Kidney epithelial cell (primary cell): ENCODE results near the gene PLSCR3. TPM values are rescaled to one million over a fixed set of nuclear protein-coding genes. Genes with fewer than 3 reads are reported as not detected.

Source experiments
- DNase-seq: peaks from one replicate; pipeline ENCODE4 v3.0.0-alpha.2; 2010; ENCODE audit warnings: low read depth
- H3K27me3 ChIP-seq: 2 replicates; pipeline ENCODE4 v1.6.0; 2011; ENCODE audit warnings: low read length; ENCODE audit not compliant: control insufficient read depth, insufficient read depth
- H3K36me3 ChIP-seq: 2 replicates; pipeline ENCODE4 v1.5.1; 2011; ENCODE audit warnings: low read length; ENCODE audit not compliant: control insufficient read depth, insufficient read depth
- H3K4me3 ChIP-seq: 2 replicates; pipeline ENCODE4 v1.5.1; 2011; ENCODE audit warnings: low read depth, mild to moderate bottlenecking, control low read depth, low read length
- CTCF ChIP-seq: IDR thresholded peaks from 2 replicates; pipeline ENCODE4 v1.5.1; 2011; ENCODE audit warnings: mild to moderate bottlenecking, moderate library complexity, low read length, control low read depth, inconsistent platforms; ENCODE audit not compliant: insufficient read depth, poor library complexity, severe bottlenecking
- total RNA-seq: library from RNA; depleted of rRNA; stranded (reverse); fragments of >200 nt; gene quantifications from 2 replicates; pipeline ENCODE4 v1.2.3, GENCODE V29; 2015

The PLSCR3 gene
- total RNA-seq, 1 donor from 2014 or later: 61.8 TPM

GRCh38 chr17:7343250-7343649 is 51.1 kb downstream of the PLSCR3 start:
- DNase-seq: no peak
- H3K27me3 ChIP-seq: peaks cover 13% of the 10 kb centered on the region
- H3K4me3 ChIP-seq: no peak overlapping the region
- H3K36me3 ChIP-seq: no peaks in the 10 kb centered on the region
- no peak for TF ChIP-seq CTCF

- peaks cover 13% of the 10 kb centered on the region for H3K27me3 ChIP-seq
- H3K36me3 ChIP-seq: no peaks in the 10 kb centered on the region
- DNase-seq: no peak
- TF ChIP-seq CTCF: no peak
- H3K4me3 ChIP-seq: no peak overlapping the region
These were observed 52.5 kb downstream of the PLSCR3 start for GRCh38 chr17:7341842-7342241.

- DNase-seq: no peak
- TF ChIP-seq CTCF: no peak
- Histone ChIP-seq H3K4me3 (no peak overlapping the region), H3K27me3 (peaks cover 13% of the 10 kb centered on the region), H3K36me3 (no peaks in the 10 kb centered on the region)
These were observed 54.1 kb downstream of the PLSCR3 start for GRCh38 chr17:7340179-7340578.

Other genes starting within 250 kb of the PLSCR3 start
- 6.9 and 9.0 TPM in 2 replicates for gene ASGR1, start 215.2 kb downstream of the PLSCR3 start, total RNA-seq
- 6.1 and 12.9 TPM in 2 replicates for gene DLG4, start 174.7 kb downstream of the PLSCR3 start, total RNA-seq
- gene ACADVL, start 174.6 kb downstream of the PLSCR3 start, total RNA-seq: 219 and 344 TPM in 2 replicates
- gene DVL2, start 160.0 kb downstream of the PLSCR3 start, total RNA-seq: 57.1 and 69.8 TPM in 2 replicates
- gene PHF23, start 155.1 kb downstream of the PLSCR3 start, total RNA-seq: 41.3 and 53.3 TPM in 2 replicates
- 277 and 595 TPM in 2 replicates for gene GABARAP, start 152.1 kb downstream of the PLSCR3 start, total RNA-seq
- gene CTDNEP1, start 142.8 kb downstream of the PLSCR3 start, total RNA-seq: 96.0 and 97.1 TPM in 2 replicates
- gene ELP5, start 142.3 kb downstream of the PLSCR3 start, total RNA-seq: 20.8 and 29.0 TPM in 2 replicates
- gene CLDN7, start 132.0 kb downstream of the PLSCR3 start, total RNA-seq: 248 and 250 TPM in 2 replicates
- 0.38 and 1.1 TPM in 2 replicates for gene SLC2A4, start 112.8 kb downstream of the PLSCR3 start, total RNA-seq
- gene YBX2, start 99.9 kb downstream of the PLSCR3 start, total RNA-seq: 0.08 and 0.48 TPM in 2 replicates
- gene EIF5A, start 86.9 kb downstream of the PLSCR3 start, total RNA-seq: 460 and 490 TPM in 2 replicates
- gene GPS2, start 79.2 kb downstream of the PLSCR3 start, total RNA-seq: 73.5 and 76.0 TPM in 2 replicates
- 16.3 and 29.9 TPM in 2 replicates for gene NEURL4, start 65.2 kb downstream of the PLSCR3 start, total RNA-seq
- 0.14 and 3.6 TPM in 2 replicates for gene ACAP1, start 58.0 kb downstream of the PLSCR3 start, total RNA-seq
- gene KCTD11, start 42.4 kb downstream of the PLSCR3 start, total RNA-seq: 14.9 and 15.5 TPM in 2 replicates
- not detected in 2 replicates for gene TMEM95, start 39.4 kb downstream of the PLSCR3 start, total RNA-seq
- 4.0 and 13.3 TPM in 2 replicates for gene TNK1, start 13.4 kb downstream of the PLSCR3 start, total RNA-seq
- gene TMEM256, start 9.6 kb upstream of the PLSCR3 start, total RNA-seq: 66.9 and 77.1 TPM in 2 replicates
- 8.3 and 8.4 TPM in 2 replicates for gene NLGN2, start 13.3 kb upstream of the PLSCR3 start, total RNA-seq
- not detected in 2 replicates for gene SPEM1, start 25.8 kb upstream of the PLSCR3 start, total RNA-seq
- gene SPEM2, start 31.1 kb upstream of the PLSCR3 start, total RNA-seq: not detected in 2 replicates
- not detected in 2 replicates for gene SPEM3, start 34.3 kb upstream of the PLSCR3 start, total RNA-seq
- 31.7 and 34.9 TPM in 2 replicates for gene TMEM102, start 40.9 kb upstream of the PLSCR3 start, total RNA-seq
- gene FGF11, start 45.0 kb upstream of the PLSCR3 start, total RNA-seq: 1.5 and 1.8 TPM in 2 replicates
- gene CHRNB1, start 50.5 kb upstream of the PLSCR3 start, total RNA-seq: 19.0 and 21.6 TPM in 2 replicates
- gene ZBTB4, start 85.1 kb upstream of the PLSCR3 start, total RNA-seq: 26.3 and 28.3 TPM in 2 replicates
- not detected in 2 replicates for gene SLC35G6, start 86.9 kb upstream of the PLSCR3 start, total RNA-seq
- gene POLR2A, start 89.8 kb upstream of the PLSCR3 start, total RNA-seq: 56.9 and 57.8 TPM in 2 replicates
- gene TNFSF12, start 154.5 kb upstream of the PLSCR3 start, total RNA-seq: 9.0 and 9.4 TPM in 2 replicates
- gene TNFSF13, start 164.2 kb upstream of the PLSCR3 start, total RNA-seq: 13.5 and 14.3 TPM in 2 replicates
- 107 and 109 TPM in 2 replicates for gene SENP3, start 167.4 kb upstream of the PLSCR3 start, total RNA-seq
- gene CD68, start 185.1 kb upstream of the PLSCR3 start, total RNA-seq: 7.4 and 8.7 TPM in 2 replicates
- gene MPDU1, start 189.3 kb upstream of the PLSCR3 start, total RNA-seq: 161 and 187 TPM in 2 replicates
- gene SOX15, start 195.6 kb upstream of the PLSCR3 start, total RNA-seq: 1.8 and 3.4 TPM in 2 replicates
- 43.0 and 45.7 TPM in 2 replicates for gene FXR2, start 220.4 kb upstream of the PLSCR3 start, total RNA-seq
- gene SAT2, start 233.3 kb upstream of the PLSCR3 start, total RNA-seq: 61.6 and 76.0 TPM in 2 replicates
- 0.79 TPM in 1 of 2 replicates, not detected in the other for gene SHBG, start 235.6 kb upstream of the PLSCR3 start, total RNA-seq